Tibial nerve (tissue), 4 donors: Measurements from ENCODE around the gene FER1L5. TPM values are rescaled to one million over a fixed set of nuclear protein-coding genes. Genes with fewer than 3 reads are reported as not detected.

Source experiments
- DNase-seq, 2 donors: peaks; one replicate each; pipeline ENCODE4 v3.0.0-alpha.2; 2019; ENCODE audit warnings: low spot score in 2 of 2
- H3K27ac ChIP-seq, 4 donors: fragments of 200-600 bp; sonication (generic) in 3 of 4; one replicate each; pipeline ENCODE4 v1.5.1; 2017 to 2019; ENCODE audit warnings: mild to moderate bottlenecking in 1 of 4
- H3K27me3 ChIP-seq, 2 donors: fragments of 200-600 bp; sonication (generic) in 1 of 2; one replicate each; pipeline versions ENCODE4 v1.5.1 to v1.6.0; 2017 to 2019
- H3K36me3 ChIP-seq, 3 donors: fragments of 200-600 bp; sonication (generic); one replicate each; pipeline ENCODE4 v1.5.1; 2018 to 2019
- H3K4me1 ChIP-seq, 4 donors: fragments of 200-600 bp; sonication (generic) in 3 of 4; one replicate each; pipeline ENCODE4 v1.5.1; 2017 to 2019
- H3K4me3 ChIP-seq, 4 donors: fragments of 200-600 bp; sonication (generic) in 3 of 4; one replicate each; pipeline ENCODE4 v1.5.1; 2017 to 2019; ENCODE audit warnings: mild to moderate bottlenecking in 1 of 4, moderate library complexity in 1 of 4
- H3K9me3 ChIP-seq, 4 donors: fragments of 200-600 bp; sonication (generic) in 3 of 4; one replicate each; pipeline ENCODE4 v1.5.1; 2017 to 2019
- CTCF ChIP-seq, 5 experiments: fragments of 200-600 bp in 3 of 5; fragments of 450-650 bp in 2 of 5; sonication (generic) in 3 of 5; IDR thresholded peaks; one replicate each; pipeline ENCODE4 v1.5.1; 2016 to 2019; ENCODE audit warnings: antibody characterized with exemption in 5 of 5, mild to moderate bottlenecking in 3 of 5, moderate library complexity in 2 of 5
- EP300 ChIP-seq, 2 donors: sonication (generic); formaldehyde crosslinking; IDR thresholded peaks; one replicate each; pipeline ENCODE4 v1.6.1; 2017; ENCODE audit warnings: antibody characterized with exemption in 2 of 2, mild to moderate bottlenecking in 1 of 2
- POLR2A ChIP-seq, 2 donors: fragments of 450-650 bp; IDR thresholded peaks; one replicate each; pipeline ENCODE4 v1.6.1; 2017; ENCODE audit warnings: antibody characterized with exemption in 2 of 2, mild to moderate bottlenecking in 2 of 2, moderate library complexity in 2 of 2
- WGBS, 2 donors: methylation state at CpG; one replicate each; pipeline ENCODE4 v1.1.5; 2018; 5-methylcytosine and 5-hydroxymethylcytosine counted together
- total RNA-seq, 4 donors: library from RNA; depleted of rRNA; stranded (reverse); fragments of >200 nt; gene quantifications; one replicate each; pipeline ENCODE4 v1.1.0, GENCODE V29; 2016

FER1L5 gene
- total RNA-seq, 4 donors from 2014 or later = 0.20 to 0.60 TPM; not detected in 2

GRCh38 chr2:96680561-96681141, 38.1 kb downstream of the FER1L5 start:
- Histone ChIP-seq H3K36me3 (no peaks in the 10 kb centered on the region), H3K27ac (no peak overlapping the region), H3K4me3 (no peak overlapping the region), H3K4me1 (peaks cover 0 to 17% (median 0%) of the 10 kb centered on the region in 4 donors), H3K27me3 (no peaks in the 10 kb centered on the region), H3K9me3 (no peaks in the 10 kb centered on the region)
- TF ChIP-seq EP300 (IDR thresholded peaks at IDR 0.05) (no peak), POLR2A (IDR thresholded peaks at IDR 0.05) (no peak), CTCF (IDR thresholded peaks at IDR 0.05) (no peak)
- no peak for DNase-seq
- WGBS, 2 donors = 73 to 77% methylated on average over 5 of the region's 5 CpGs

- DNase-seq = no peak
- H3K27me3 ChIP-seq = no peaks in the 10 kb centered on the region
- H3K27ac ChIP-seq = no peak overlapping the region
- no peaks in the 10 kb centered on the region for H3K36me3 ChIP-seq
- no peaks in the 10 kb centered on the region for H3K9me3 ChIP-seq
- no peak overlapping the region for H3K4me3 ChIP-seq
- 86 to 89% methylated on average over 4 of the region's 4 CpGs for WGBS, 2 donors
- TF ChIP-seq CTCF (IDR thresholded peaks at IDR 0.05) (no peak), EP300 (IDR thresholded peaks at IDR 0.05) (no peak), POLR2A (IDR thresholded peaks at IDR 0.05) (no peak)
- H3K4me1 ChIP-seq = peaks cover 0 to 24% (median 0%) of the 10 kb centered on the region in 4 donors
These were observed 39.0 kb downstream of the FER1L5 start for GRCh38 chr2:96681540-96681939.

- WGBS, 2 donors = 87 to 89% methylated on average over 5 of the region's 5 CpGs
- no peaks in the 10 kb centered on the region for H3K36me3 ChIP-seq
- H3K4me3 ChIP-seq = no peak overlapping the region
- no peak overlapping the region for H3K27ac ChIP-seq
- H3K27me3 ChIP-seq = peaks cover 0 to 9% of the 10 kb centered on the region in 2 donors
- TF ChIP-seq CTCF (IDR thresholded peaks at IDR 0.05) (no peak), POLR2A (IDR thresholded peaks at IDR 0.05) (no peak), EP300 (IDR thresholded peaks at IDR 0.05) (no peak)
- no peak for DNase-seq
- peaks cover 0 to 24% (median 0%) of the 10 kb centered on the region in 4 donors for H3K4me1 ChIP-seq
- H3K9me3 ChIP-seq = no peaks in the 10 kb centered on the region
These were observed 40.7 kb downstream of the FER1L5 start for GRCh38 chr2:96683307-96683706.

- no peaks in the 10 kb centered on the region for H3K36me3 ChIP-seq
- DNase-seq = no peak
- H3K4me3 ChIP-seq = no peak overlapping the region
- H3K9me3 ChIP-seq = no peaks in the 10 kb centered on the region
- H3K27me3 ChIP-seq = peaks cover 0 to 9% of the 10 kb centered on the region in 2 donors
- H3K4me1 ChIP-seq = peaks cover 0 to 24% (median 0%) of the 10 kb centered on the region in 4 donors
- WGBS, 2 donors = 89% methylated on average over 13 of the region's 13 CpGs
- TF ChIP-seq CTCF (IDR thresholded peaks at IDR 0.05) (no peak), POLR2A (IDR thresholded peaks at IDR 0.05) (no peak), EP300 (IDR thresholded peaks at IDR 0.05) (no peak)
- no peak overlapping the region for H3K27ac ChIP-seq
These were observed 41.6 kb downstream of the FER1L5 start for GRCh38 chr2:96683972-96684820.
